Measurements from ENCODE around the gene CXCL3. TPM values are rescaled to one million over a fixed set of nuclear protein-coding genes. Genes with fewer than 3 reads are reported as not detected.

Gene CXCL3
- total RNA-seq, 1 donor from 2014 or later = 2.3 TPM

GRCh38 chr4:73989928-73990327 lies 48.6 kb downstream of the CXCL3 start:
- no peak for DNase-seq (ENCODE audit: low spot score in 2 of 2, unreplicated experiment in 2 of 2)
- Mint-ChIP-seq H3K27ac (no peak overlapping the region), H3K36me3 (no peaks in the 10 kb centered on the region), H3K4me3 (no peak overlapping the region), H3K9me3 (no peaks in the 10 kb centered on the region), H3K27me3 (ENCODE audit: low read depth) (peaks cover 24% of the 10 kb centered on the region), H3K4me1 (no peaks in the 10 kb centered on the region)
- no peak for TF ChIP-seq CTCF (IDR thresholded peaks at IDR 0.05; ENCODE audit: unreplicated experiment)

DNA sequence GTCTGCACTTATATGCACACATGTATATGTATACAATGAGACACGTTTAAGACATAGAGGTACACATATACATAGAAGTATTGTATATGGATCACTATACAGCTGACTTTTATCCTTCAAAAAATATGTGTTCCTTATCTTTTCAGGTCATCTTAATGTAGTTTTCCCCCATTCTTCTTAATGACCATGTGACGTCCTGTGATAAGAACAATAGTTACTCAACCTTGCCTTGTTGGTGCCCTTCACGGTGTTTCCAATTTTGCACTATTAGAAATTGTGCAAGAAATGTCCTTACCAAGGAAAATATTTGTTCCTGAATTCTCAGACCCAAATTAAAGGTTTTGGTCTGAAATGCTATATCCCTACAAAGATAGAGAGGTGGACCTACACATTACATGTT lies 49.5 kb downstream of the CXCL3 start:
- H3K36me3 Mint-ChIP-seq = no peaks in the 10 kb centered on the region
- no peaks in the 10 kb centered on the region for H3K4me1 Mint-ChIP-seq
- H3K4me3 Mint-ChIP-seq = no peak overlapping the region
- no peaks in the 10 kb centered on the region for H3K9me3 Mint-ChIP-seq
- peaks cover 20% of the 10 kb centered on the region for H3K27me3 Mint-ChIP-seq (ENCODE audit: low read depth)
- TF ChIP-seq CTCF (IDR thresholded peaks at IDR 0.05; ENCODE audit: unreplicated experiment) = no peak
- DNase-seq (ENCODE audit: low spot score in 2 of 2, unreplicated experiment in 2 of 2) = no peak
- H3K27ac Mint-ChIP-seq = no peak overlapping the region

DNA sequence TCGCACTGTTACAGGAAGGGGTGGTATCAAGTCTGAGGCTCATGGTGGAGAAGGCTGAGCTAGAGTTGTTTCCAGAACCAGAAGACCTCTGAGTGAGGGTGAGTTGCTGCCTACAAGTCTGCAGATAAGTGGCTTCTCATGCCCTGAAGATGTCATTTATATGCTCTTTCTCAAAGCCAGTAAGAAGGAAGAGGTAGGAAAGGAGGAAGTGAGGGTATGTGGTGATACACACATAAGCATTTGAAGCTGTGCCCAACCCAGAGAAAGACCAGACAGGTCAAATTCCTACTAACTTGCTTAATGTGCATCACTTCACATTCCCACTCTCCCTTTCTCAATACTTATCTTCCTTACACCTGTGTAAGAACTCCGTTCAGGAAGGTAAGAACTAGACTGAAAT lies 50.4 kb downstream of the CXCL3 start, which contains the start of gene PPBP:
Gene PPBP (minus strand): TSS at position 130 of the 400 bp plus-strand sequence. CDS start 87 bp downstream, at position 43.
- no peaks in the 10 kb centered on the region for H3K9me3 Mint-ChIP-seq
- no peak for TF ChIP-seq CTCF (IDR thresholded peaks at IDR 0.05; ENCODE audit: unreplicated experiment)
- H3K27ac Mint-ChIP-seq = no peak within 1 kb of the TSS
- H3K4me3 Mint-ChIP-seq = no peak within 1 kb of the TSS
- H3K36me3 Mint-ChIP-seq = no peaks in the 10 kb centered on the region
- H3K4me1 Mint-ChIP-seq = no peaks in the 10 kb centered on the region
- DNase-seq (ENCODE audit: low spot score in 2 of 2, unreplicated experiment in 2 of 2) = no peak
- peaks cover 21% of the 10 kb centered on the region for H3K27me3 Mint-ChIP-seq (ENCODE audit: low read depth)

Other genes starting within 250 kb of the CXCL3 start
- 0.16 to 0.20 TPM (median 0.18 TPM) in 3 replicates for gene CXCL6, start 202.0 kb downstream of the CXCL3 start, total RNA-seq
- not detected in 3 replicates for gene PF4V1, start 185.4 kb downstream of the CXCL3 start, total RNA-seq
- 0.47 to 0.77 TPM (median 0.74 TPM) in 3 replicates for gene CXCL1, start 169.3 kb downstream of the CXCL3 start, total RNA-seq
- not detected in 3 replicates for gene PF4, start 56.7 kb downstream of the CXCL3 start, total RNA-seq
- gene PPBP, start 50.5 kb downstream of the CXCL3 start, total RNA-seq = not detected in 3 replicates
- gene CXCL5, start 40.0 kb downstream of the CXCL3 start, total RNA-seq = 0.22 to 0.45 TPM (median 0.38 TPM) in 3 replicates
- gene CXCL2, start 60.5 kb upstream of the CXCL3 start, total RNA-seq = 8.7 to 12.7 TPM (median 9.8 TPM) in 3 replicates
- 19.2 to 21.1 TPM (median 20.9 TPM) in 3 replicates for gene MTHFD2L, start 119.4 kb upstream of the CXCL3 start, total RNA-seq

Measured in mesothelial cell of epicardium (in vitro differentiated cells).